Measurements from ENCODE around the gene AQP3. TPM values are rescaled to one million over a fixed set of nuclear protein-coding genes. Genes with fewer than 3 reads are reported as not detected.

AQP3 gene
- total RNA-seq: 1.3 and 17.7 TPM in 2 replicates

GRCh38 chr9:33446946-33447798 lies at the start of gene AQP3:
TSS of gene AQP3 (minus strand) at chr9:33447593. CDS start at chr9:33447530, 63 bp downstream.

DNA sequence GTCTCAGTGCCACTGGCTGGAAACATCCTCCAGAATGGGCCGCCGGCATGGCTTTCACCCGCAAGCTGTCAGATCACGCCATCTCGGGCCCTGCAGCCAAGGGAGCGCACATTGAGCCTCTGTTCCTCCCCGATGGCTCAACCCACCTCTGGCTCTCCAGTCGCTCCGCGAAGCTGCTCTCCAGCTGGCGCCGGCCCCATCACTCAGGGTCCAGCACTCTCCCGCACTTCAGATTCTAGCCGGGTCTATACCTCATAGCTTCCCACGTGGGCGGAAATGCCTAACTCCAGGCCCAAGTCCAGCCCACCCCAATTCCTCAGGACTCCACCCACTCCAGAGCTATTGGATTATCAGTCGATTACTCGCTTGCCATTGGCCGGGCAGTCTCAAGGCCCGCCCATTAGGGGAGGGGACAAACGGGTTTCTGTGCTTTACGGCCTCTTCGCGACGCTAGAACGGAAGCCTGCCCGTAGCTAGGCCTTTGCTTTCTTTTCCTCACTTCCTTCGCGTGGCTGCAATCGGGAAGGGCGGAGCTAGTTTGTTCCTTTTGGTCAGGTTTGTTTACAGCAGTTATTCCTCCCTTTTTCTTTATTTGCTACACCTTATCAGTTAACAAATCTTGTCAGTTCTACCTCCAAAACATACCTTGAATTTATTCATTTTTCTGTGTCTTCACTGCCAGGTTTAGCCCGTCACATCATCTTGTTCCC lies 26.4 kb upstream of the AQP3 start, which contains the start of gene NOL6:
NOL6 (minus strand) TSS at position 282 of the 710 bp plus-strand sequence; CDS start at position 200, 82 bp downstream.

GRCh38 chr9:33402371-33402770 lies 45.0 kb downstream of the AQP3 start, which contains the start of gene AQP7:
TSS of gene AQP7 (minus strand) at chr9:33402568. CDS start at chr9:33401262, 1,306 bp downstream.

Other genes with a start within 250 kb of the AQP3 start
- not detected in 2 replicates for gene SPINK4, start 207.4 kb downstream of the AQP3 start, total RNA-seq
- gene BAG1, start 182.9 kb downstream of the AQP3 start, total RNA-seq: 26.2 and 29.5 TPM in 2 replicates
- gene CHMP5, start 182.5 kb downstream of the AQP3 start, total RNA-seq: 58.4 and 61.3 TPM in 2 replicates
- 14.2 and 18.8 TPM in 2 replicates for gene NFX1, start 157.1 kb downstream of the AQP3 start, total RNA-seq
- not detected in 2 replicates for gene AQP7, start 45.0 kb downstream of the AQP3 start, total RNA-seq
- gene NOL6, start 26.3 kb upstream of the AQP3 start, total RNA-seq: 12.3 and 25.7 TPM in 2 replicates
- gene ANKRD18B, start 76.7 kb upstream of the AQP3 start, total RNA-seq: under 0.01 and 0.13 TPM in 2 replicates

Data from epithelial cell of alveolus of lung (primary cell).